Placental pericyte (primary cell): Measurements from ENCODE around the gene CORO6. TPM values are rescaled to one million over a fixed set of nuclear protein-coding genes. Genes with fewer than 3 reads are reported as not detected.

Source experiments
- small RNA-seq: library from RNA; depleted of rRNA; stranded (forward); fragments of <200 nt; gene quantifications from one replicate; pipeline ENCODE3, GENCODE V24; 2012; ENCODE audit warnings: low replicate concordance
- total RNA-seq: library from RNA; depleted of rRNA; stranded (reverse); fragments of >200 nt; gene quantifications from 2 replicates; pipeline ENCODE4 v1.2.3, GENCODE V29; 2012

CORO6 gene
- total RNA-seq: 2.0 TPM in 2 replicates

DNA sequence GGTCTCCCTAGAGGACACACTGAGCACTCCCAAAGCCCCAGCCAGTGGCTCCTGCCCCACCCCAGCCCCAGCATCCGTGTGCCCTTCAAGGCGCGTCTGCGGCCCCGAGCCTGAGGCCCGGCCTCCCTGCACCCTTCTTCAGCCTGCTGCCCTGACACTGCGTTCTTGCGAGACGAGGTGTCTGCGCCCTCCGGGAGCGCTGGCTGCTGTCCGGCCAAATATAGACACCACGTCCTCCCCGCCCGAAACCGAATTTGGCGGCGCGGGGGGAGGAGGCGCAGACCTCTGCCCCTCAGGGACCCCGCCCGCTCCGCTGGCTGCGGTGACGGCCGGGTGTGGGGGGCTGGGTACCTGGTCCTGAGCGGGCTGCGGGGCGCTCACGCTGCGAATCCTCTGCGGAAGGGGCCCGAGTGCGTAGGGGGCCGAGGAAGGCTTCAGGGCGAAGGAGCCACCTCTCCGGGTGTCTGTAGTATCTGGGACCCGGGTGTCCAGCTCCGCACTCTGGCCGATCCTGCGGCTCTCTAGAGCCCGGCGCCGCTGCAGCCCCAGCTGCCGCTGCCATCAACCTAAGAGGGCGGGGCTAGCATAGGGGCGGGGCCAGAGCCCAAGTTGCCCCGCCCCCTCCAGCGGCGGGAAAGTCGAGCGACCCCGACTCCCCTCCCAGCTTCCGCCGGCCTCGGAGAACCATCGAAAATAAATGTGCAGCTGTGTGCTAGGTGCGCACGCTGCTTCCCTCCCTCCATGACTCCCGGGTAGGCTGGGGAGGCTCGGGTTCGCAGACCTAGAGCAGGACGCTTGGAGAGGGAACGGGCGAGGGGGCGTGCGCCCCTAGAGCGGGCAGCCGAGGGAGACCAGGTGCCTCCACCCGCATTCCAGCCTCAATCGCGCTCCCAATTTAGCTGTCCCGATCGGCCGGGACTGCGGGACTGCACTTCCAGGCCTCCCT is at the start of gene CORO6:
Gene CORO6 (minus strand): TSS at position 576 of the 946 bp plus-strand sequence. CDS start 1,491 bp downstream, outside the sequence.

DNA sequence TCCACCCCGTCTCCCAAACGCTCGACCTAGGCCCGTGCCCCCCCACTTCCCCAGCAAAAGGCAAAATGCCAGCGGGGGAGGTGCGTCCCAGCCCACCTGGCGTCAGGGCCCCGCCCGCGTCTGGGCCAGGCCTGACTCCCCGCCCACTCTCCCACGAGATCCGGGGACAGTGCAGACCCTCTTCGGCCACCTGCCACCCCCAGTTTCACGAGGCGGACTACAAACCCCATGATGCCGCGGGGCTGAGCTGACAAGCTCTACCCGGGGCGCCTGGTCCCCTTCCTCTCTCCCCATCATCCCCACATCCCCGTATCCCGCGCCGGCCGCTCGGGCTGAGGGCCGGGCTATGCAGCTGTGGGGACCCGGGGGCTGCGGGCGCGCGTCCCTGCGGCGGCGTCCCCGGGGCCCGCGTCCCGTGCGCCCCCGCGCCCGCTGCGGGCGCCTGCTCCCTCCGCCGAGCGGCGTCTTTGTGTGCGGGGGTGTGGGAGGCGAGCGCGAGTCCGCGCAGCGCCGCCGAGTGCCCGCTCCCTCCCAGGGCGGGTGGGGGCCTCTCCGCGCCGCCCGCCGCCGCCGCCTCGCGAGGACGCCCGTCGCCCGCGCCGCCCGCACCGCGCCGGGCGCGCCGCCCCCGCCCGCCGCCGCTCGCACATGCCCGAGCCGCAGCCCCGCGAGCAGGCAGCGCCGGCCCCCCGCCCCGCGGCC is 29.7 kb downstream of the CORO6 start, which contains the start of gene ANKRD13B:
Gene ANKRD13B (plus strand): TSS at position 283 of the 702 bp plus-strand sequence. CDS start 490 bp downstream, outside the sequence.

DNA sequence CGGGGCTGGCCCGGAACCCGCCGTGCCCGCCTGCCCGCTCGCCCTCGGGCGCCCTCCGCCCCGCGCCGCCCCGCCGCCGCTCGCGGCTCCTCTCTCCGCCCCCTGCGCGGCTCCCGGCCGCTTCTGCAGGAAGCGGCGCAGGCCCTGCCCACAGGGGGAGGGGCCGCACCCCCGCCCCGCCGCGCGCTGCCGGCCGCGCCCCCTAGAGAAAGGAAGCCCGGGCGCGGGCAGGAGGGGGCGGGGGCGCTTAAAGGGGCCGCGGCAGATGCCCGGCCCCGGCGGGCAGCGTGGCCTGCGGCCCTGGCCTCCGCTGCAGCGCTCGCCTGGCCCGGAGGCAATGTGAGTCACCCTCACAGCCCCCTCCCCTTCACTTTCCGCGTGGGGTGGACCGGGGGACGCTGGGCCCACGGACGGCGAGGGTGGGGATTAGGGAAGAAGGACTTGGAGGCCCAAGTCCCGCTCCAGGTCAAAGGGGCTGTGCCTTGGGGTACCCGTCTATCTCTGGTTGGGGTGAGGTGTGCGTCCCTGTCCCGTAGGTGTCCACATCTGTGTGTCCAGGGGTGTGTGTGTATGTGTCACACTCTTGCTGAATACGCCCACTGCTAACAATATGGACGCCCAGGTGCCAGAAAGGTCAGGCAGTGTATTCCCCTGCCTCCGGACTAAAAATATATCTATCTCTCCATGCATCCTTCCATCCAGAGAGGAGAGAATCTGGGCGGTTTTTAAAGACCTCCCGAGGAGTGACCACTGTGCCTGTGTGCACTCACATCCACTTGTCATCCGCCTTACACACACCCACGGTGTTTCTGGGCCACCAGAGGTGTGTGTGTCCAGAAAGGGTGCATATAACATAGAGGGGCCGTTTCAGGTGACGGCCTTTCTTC is 32.9 kb downstream of the CORO6 start, which contains the start of gene GIT1:
Gene GIT1 (minus strand): TSS at position 125 of the 887 bp plus-strand sequence. CDS start 270 bp downstream, outside the sequence.

DNA sequence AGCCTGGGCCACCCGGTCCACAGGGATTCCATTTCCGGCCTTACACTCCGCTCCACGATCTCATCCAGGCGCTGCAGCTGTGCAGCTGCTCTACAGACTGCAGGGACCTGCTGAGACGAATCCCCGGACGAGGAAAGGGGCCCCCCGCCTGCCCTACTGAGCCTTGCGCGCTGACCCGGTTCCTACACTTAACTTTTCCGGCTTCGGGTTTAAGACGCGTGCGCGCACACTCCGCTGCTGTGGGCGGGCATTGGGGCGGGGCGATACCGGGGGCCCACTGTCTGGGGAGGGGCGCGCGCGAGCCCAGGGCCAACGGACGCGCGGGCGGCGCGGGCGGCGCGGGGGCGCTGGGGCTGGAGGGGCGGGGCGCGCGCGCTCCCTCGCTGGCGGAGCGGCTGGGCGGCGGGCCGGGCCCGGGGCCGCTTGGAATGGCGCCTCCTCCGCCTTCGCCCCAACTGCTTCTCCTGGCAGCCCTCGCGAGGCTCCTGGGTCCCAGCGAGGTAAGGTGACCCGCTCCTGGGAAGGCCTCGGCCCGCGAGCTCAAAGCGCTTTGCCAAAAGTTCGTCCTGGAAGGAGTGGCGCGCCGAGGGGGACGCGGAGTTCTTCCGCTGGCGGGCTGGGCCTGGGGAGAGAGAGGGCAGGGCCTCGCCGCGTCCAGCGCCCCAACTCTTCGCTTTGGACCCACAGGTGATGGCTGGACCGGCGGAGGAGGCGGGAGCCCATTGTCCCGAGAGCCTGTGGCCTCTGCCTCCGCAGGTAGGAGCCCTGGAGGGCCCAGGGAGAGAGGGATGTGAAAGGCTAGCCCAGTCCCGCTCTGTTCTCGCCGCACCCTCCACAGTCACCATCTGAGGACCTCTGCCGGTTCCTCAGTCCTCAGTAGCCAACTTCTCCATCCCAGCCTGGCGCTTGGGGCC is 54.1 kb downstream of the CORO6 start, which contains the start of gene TP53I13:
Gene TP53I13 (plus strand): TSS at position 371 of the 914 bp plus-strand sequence. CDS start 58 bp downstream, at position 429.

DNA sequence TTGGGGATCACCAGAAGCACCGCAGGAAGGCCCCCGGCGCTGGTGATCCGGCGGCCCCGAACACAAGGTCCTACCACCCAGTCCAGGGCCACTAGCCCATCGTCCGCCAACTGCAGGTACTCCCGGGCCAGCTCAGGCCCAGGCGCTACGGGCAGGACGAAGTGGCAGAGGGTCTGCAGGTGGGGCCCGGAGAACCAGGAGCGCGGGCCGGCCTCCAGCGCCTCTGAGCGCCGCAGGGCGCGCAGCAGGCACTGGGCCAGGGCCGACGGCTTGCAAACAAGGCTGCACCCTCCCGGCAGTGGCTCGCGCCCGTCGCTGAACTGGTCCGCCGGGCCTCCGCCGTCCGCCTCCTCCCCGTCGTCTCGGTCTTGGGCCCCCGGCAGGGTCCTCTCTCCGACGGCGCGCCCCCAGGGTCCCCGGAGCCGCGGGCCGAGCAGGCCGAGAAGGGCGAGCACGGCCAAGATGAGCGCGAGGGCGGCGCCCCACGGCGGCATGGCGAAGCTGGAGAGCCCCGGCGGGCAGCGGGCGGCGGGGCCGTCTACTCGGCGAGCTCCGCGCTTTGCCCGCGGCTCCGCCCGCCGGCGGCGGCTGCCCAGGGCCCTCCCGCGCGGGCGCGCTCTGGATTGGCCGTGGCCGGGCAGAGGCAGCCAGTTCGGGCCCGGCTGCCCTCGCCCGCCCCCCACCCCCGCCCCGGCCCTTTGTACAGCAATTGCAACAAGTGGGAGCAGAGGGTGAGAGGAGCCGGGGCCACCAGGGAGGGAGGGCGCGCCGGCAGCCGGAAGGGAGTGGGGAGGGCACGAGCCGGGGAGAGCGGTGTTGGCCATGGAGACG is 56.0 kb downstream of the CORO6 start, which contains the start of gene ABHD15:
Gene ABHD15 (minus strand): TSS at position 565 of the 831 bp plus-strand sequence. CDS start 71 bp downstream, at position 494.

Small RNAs within 50 kb of the gene (small RNA-seq; reads per million reads assigned to genes)
- not detected for gene RNU6-920P

Other genes with a start within 250 kb of the CORO6 start
- gene TAOK1, start 232.5 kb downstream of the CORO6 start, total RNA-seq: 51.9 and 68.4 TPM in 2 replicates
- 6.7 and 7.7 TPM in 2 replicates for gene ABHD15, start 55.9 kb downstream of the CORO6 start, total RNA-seq
- gene TP53I13, start 54.2 kb downstream of the CORO6 start, total RNA-seq: 50.6 and 55.0 TPM in 2 replicates
- 28.5 and 30.0 TPM in 2 replicates for gene GIT1, start 33.3 kb downstream of the CORO6 start, total RNA-seq
- 3.4 and 5.7 TPM in 2 replicates for gene ANKRD13B, start 29.8 kb downstream of the CORO6 start, total RNA-seq